GM19099 (cell line): Measurements from ENCODE around the gene PURB.

Experiments used
- POLR2A ChIP-seq: IDR thresholded peaks from 3 replicates; pipeline ENCODE4 v1.6.1; 2011; ENCODE audit warnings: low read depth; ENCODE audit not compliant: insufficient read length; ENCODE audit errors: extremely low read depth

The PURB gene

GRCh38 chr7:44875241-44875640, 10.1 kb downstream of the PURB start:
- no peak for TF ChIP-seq POLR2A

GRCh38 chr7:44872787-44873186, 12.5 kb downstream of the PURB start:
- no peak for TF ChIP-seq POLR2A

- no peak for TF ChIP-seq POLR2A
Measured at GRCh38 chr7:44867073-44867995, 18.0 kb downstream of the PURB start.

DNA sequence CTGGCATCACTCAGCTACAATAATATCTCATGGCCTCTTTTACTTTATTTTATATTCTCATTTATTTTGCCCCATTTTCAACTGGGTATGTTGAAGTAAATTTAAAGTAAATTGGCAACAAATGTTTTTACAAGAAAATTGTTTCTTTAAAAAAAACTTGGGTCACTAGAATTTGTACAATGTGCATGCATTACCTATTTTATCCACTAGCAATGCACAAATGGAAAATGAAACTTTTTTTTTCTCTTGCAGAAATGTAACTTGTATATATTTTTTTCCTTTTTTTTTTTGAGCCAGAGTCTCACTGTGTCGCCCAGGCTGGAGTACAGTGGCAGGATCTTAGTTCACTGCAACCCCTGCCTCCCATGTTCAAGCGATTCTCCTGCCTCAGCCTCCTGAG, 27.2 kb downstream of the PURB start:
- TF ChIP-seq POLR2A = no peak

DNA sequence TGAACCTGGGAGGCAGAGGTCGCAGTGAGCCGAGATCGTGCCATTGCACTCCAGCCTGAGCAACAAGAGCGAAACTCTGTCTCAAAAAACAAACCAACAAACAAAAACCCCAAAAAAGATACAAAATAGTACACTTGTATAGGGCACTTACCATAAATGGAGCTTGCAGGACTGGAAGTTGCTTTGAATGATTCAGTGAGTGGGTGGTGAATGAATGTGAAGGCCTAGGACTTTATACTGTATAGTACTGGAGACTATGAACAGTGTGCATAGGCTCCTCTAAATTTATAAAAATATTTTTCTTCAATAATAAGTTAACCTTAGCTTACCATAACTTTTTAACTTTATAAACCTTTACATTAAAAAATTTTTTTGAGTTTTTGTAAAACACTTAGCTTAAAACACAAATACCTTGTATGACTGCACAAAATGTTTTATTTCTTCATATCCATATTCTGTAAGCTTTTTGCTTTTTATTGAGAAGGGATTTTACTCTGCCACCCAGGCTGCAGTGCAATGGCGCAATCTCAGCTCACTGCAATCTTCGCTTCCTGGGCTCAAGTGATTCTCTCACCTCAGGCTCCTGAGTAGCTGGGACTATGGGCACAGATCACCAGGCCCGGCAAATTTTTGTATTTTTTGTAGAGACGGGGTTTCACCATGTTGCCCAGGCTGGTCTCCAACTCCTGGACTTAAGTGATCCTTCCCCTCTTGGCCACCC, 30.5 kb downstream of the PURB start:
- no peak for TF ChIP-seq POLR2A

- TF ChIP-seq POLR2A = no peak
Measured at GRCh38 chr7:44853391-44853790, 31.9 kb downstream of the PURB start.

- no peak for TF ChIP-seq POLR2A
Measured at GRCh38 chr7:44852590-44852989, 32.7 kb downstream of the PURB start.

GRCh38 chr7:44849885-44850544, 35.3 kb downstream of the PURB start:
- no peak for TF ChIP-seq POLR2A

- TF ChIP-seq POLR2A = no peak
Measured at GRCh38 chr7:44849259-44849884, 36.0 kb downstream of the PURB start.

DNA sequence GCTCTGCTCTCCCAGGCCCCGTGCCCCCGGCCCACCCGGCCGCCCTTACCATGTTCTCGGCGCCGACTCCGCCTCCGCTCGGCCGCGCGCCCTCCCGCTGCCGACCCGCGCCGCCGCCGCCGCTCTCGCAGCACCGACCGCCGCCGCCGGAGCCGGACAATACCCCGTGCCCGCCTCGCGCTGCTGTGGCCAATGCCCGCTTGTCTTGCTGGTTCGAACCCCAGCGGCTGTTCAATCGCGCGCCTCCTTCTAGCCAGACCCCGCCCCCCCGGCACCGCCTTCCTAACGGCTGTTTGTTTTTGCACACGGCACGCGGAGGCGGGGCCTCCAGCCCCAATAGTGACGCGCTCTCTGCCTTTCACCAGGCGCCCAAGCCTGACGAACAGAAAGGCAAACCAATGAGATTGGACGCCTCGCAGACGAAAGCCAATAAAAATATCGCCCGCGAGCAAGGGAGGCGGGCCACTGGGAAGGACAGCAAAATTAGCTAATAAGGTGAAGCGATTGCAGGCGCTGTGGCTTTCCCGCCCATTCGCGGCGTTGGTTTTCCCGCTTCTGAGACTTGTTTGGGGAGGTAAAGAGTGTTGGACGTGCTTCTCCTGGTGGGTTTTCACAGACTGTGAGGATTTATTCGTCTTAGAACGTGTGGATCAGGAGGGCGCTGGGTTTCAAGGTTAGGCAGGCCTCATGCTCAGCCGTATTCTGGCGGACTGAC, 37.3 kb downstream of the PURB start, which contains the start of gene H2AZ2:
Gene H2AZ2, minus strand, starts transcription at position 168 of the 715 bp plus-strand sequence. Its CDS starts 116 bp downstream, at position 52.
- TF ChIP-seq POLR2A = peak; percentile 81

GRCh38 chr7:44847509-44847919, 37.8 kb downstream of the PURB start:
- no peak for TF ChIP-seq POLR2A

GRCh38 chr7:44846816-44847508, 38.4 kb downstream of the PURB start:
- no peak for TF ChIP-seq POLR2A

GRCh38 chr7:44845451-44845850, 39.9 kb downstream of the PURB start:
- no peak for TF ChIP-seq POLR2A

- no peak for TF ChIP-seq POLR2A
Measured at GRCh38 chr7:44838751-44839150, 46.6 kb downstream of the PURB start.

DNA sequence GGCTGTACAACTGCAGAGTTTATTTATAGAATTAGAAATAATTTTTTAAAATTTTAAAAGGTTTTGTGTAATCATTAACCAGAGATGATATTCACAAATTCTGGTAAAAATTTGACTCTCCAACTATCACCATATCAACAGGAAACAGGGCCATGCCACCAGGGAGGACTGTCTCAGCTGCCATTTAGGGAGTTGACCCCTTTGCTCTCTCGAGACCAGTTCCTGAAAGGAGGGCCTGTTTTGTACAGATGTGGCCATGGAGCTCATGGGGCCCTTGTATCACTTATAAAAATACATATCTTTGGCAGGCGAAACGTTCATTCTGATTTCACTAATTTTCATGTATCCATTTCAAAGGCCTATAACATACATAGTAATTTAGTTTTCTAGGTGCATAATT, 57.8 kb downstream of the PURB start:
- TF ChIP-seq POLR2A = no peak
